BLaER1 treated with 17β-estradiol and CSF1 and Interleukin-3, amounts not matched to agents 10 nM and 100 nM (cell line): ENCODE measurements around the gene LORICRIN.

Experiments used
- H3K27ac ChIP-seq, 11 experiments: shearing (Covaris generic); formaldehyde crosslinking; 2 replicates each; pipeline ENCODE4 v1.8.1; 2022
- H3K27me3 ChIP-seq, 11 experiments: shearing (Covaris generic); formaldehyde crosslinking; 2 replicates each; pipeline ENCODE4 v1.8.1; 2022
- H3K36me3 ChIP-seq, 11 experiments: shearing (Covaris generic); formaldehyde crosslinking; 2 replicates each; pipeline ENCODE4 v1.8.1; 2022
- H3K4me1 ChIP-seq, 10 experiments: shearing (Covaris generic); formaldehyde crosslinking; 2 replicates each; pipeline ENCODE4 v1.8.1; 2022
- H3K4me2 ChIP-seq, 11 experiments: shearing (Covaris generic); formaldehyde crosslinking; 2 replicates each; pipeline ENCODE4 v1.8.1; 2022
- H3K4me3 ChIP-seq, 10 experiments: shearing (Covaris generic); formaldehyde crosslinking; 2 replicates each; pipeline ENCODE4 v1.8.1; 2022
- H3K9ac ChIP-seq, 11 experiments: shearing (Covaris generic); formaldehyde crosslinking; 2 replicates each; pipeline ENCODE4 v1.8.1; 2022
- H3K9me3 ChIP-seq, 11 experiments: shearing (Covaris generic); formaldehyde crosslinking; replicated peaks in 1 of 11; 2 replicates each; pipeline ENCODE4 v1.8.1; 2022
- H4K20me1 ChIP-seq, 11 experiments: shearing (Covaris generic); formaldehyde crosslinking; 2 replicates each; pipeline ENCODE4 v1.8.1; 2022
- Cebpa-rat ChIP-seq, 11 experiments: shearing (Covaris generic); IDR thresholded peaks; 2 replicates each; pipeline ENCODE4 v1.8.1; 2022

The LORICRIN gene

GRCh38 chr1:153245466-153245865, 14.0 kb upstream of the LORICRIN start:
- TF ChIP-seq Cebpa-rat (IDR thresholded peaks at IDR 0.05), result no peak
- no peak overlapping the region for H3K4me3 ChIP-seq
- H3K27ac ChIP-seq, result no peak overlapping the region
- no peak overlapping the region for H3K4me2 ChIP-seq
- no peaks in the 10 kb centered on the region for H4K20me1 ChIP-seq
- H3K27me3 ChIP-seq, result no peaks in the 10 kb centered on the region
- no peak overlapping the region for H3K9ac ChIP-seq
- peaks cover 0 to 14% (median 0%) of the 10 kb centered on the region in 11 experiments; a peak in 5 of 22 replicates for H3K9me3 ChIP-seq
- H3K4me1 ChIP-seq, result peaks cover 2 to 11% (median 8%) of the 10 kb centered on the region in 10 experiments; a peak in 19 of 20 replicates
- no peaks in the 10 kb centered on the region for H3K36me3 ChIP-seq

GRCh38 chr1:153246018-153246417, 13.5 kb upstream of the LORICRIN start:
- no peaks in the 10 kb centered on the region for H4K20me1 ChIP-seq
- no peak overlapping the region for H3K4me3 ChIP-seq
- no peak for TF ChIP-seq Cebpa-rat (IDR thresholded peaks at IDR 0.05)
- no peaks in the 10 kb centered on the region for H3K36me3 ChIP-seq
- no peak overlapping the region for H3K9ac ChIP-seq
- H3K9me3 ChIP-seq, result peaks cover 0 to 14% (median 0%) of the 10 kb centered on the region in 11 experiments; a peak in 5 of 22 replicates
- no peak overlapping the region for H3K4me2 ChIP-seq
- H3K27me3 ChIP-seq, result no peaks in the 10 kb centered on the region
- no peak overlapping the region for H3K27ac ChIP-seq
- H3K4me1 ChIP-seq, result peaks cover 8 to 16% (median 13%) of the 10 kb centered on the region in 10 experiments

DNA sequence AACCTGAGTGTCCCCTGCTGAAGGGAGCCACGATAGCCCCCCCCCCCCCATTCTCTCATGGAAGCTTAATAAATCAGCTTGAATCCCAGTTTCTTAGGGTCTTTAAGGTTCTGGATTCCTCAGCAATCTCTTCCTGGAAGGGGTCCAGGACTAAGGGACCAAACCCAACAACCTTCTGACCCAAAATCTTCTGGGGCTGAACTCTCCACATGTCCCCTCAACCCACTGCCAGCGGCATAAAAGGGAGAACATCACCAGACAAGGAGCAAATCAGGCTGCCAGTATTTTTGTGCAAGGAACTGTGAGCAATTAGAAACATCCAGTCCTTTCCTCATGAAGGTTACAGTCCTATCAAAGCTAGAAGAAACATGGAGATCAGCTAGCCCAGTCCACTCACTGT, 12.7 kb upstream of the LORICRIN start:
- Histone ChIP-seq H3K4me3 (no peak overlapping the region), H3K9ac (no peak overlapping the region), H3K9me3 (peaks cover 0 to 14% (median 0%) of the 10 kb centered on the region in 11 experiments; a peak in 5 of 22 replicates), H3K4me1 (peaks cover 16 to 25% (median 21%) of the 10 kb centered on the region in 10 experiments), H3K36me3 (no peaks in the 10 kb centered on the region), H3K27me3 (no peaks in the 10 kb centered on the region), H4K20me1 (no peaks in the 10 kb centered on the region), H3K4me2 (no peak overlapping the region), H3K27ac (no peak overlapping the region)
- no peak for TF ChIP-seq Cebpa-rat (IDR thresholded peaks at IDR 0.05)

GRCh38 chr1:153248176-153248879, 11.2 kb upstream of the LORICRIN start:
- Histone ChIP-seq H3K9ac (no peak overlapping the region), H3K27ac (no peak overlapping the region), H3K4me3 (no peak overlapping the region), H3K36me3 (no peaks in the 10 kb centered on the region), H3K27me3 (no peaks in the 10 kb centered on the region), H4K20me1 (no peaks in the 10 kb centered on the region), H3K9me3 (peaks cover 0 to 14% (median 0%) of the 10 kb centered on the region in 11 experiments; a peak in 5 of 22 replicates), H3K4me2 (no peak overlapping the region), H3K4me1 (peaks cover 19 to 40% (median 32%) of the 10 kb centered on the region in 10 experiments)
- TF ChIP-seq Cebpa-rat (IDR thresholded peaks at IDR 0.05), result no peak

- no peaks in the 10 kb centered on the region for H3K27me3 ChIP-seq
- H3K4me3 ChIP-seq, result no peak overlapping the region
- H3K4me1 ChIP-seq, result peaks cover 19 to 49% (median 41%) of the 10 kb centered on the region in 10 experiments
- no peak overlapping the region for H3K9ac ChIP-seq
- no peaks in the 10 kb centered on the region for H3K36me3 ChIP-seq
- peaks cover 0 to 8% (median 0%) of the 10 kb centered on the region in 11 experiments; a peak in 2 of 22 replicates for H3K9me3 ChIP-seq
- H3K27ac ChIP-seq, result no peak overlapping the region
- TF ChIP-seq Cebpa-rat (IDR thresholded peaks at IDR 0.05), result no peak
- H3K4me2 ChIP-seq, result peak overlapping the region; percentile 32 to 82 (median 68); a peak in 17 of 22 replicates
- H4K20me1 ChIP-seq, result no peaks in the 10 kb centered on the region
Observed at GRCh38 chr1:153250166-153250565, 9.3 kb upstream of the LORICRIN start.

- no peak overlapping the region for H3K4me3 ChIP-seq
- H3K9ac ChIP-seq, result peak overlapping the region in 2 of 11 experiments; percentile 1 to 39; a peak in 2 of 22 replicates
- TF ChIP-seq Cebpa-rat (IDR thresholded peaks at IDR 0.05), result no peak
- H3K27me3 ChIP-seq, result no peaks in the 10 kb centered on the region
- H3K4me1 ChIP-seq, result peaks cover 19 to 49% (median 41%) of the 10 kb centered on the region in 10 experiments
- H3K4me2 ChIP-seq, result peak overlapping the region; percentile 32 to 82 (median 68)
- no peaks in the 10 kb centered on the region for H3K9me3 ChIP-seq
- H3K27ac ChIP-seq, result peak overlapping the region in 8 of 11 experiments; percentile 37 to 70 (median 46); a peak in 16 of 22 replicates
- no peaks in the 10 kb centered on the region for H3K36me3 ChIP-seq
- no peaks in the 10 kb centered on the region for H4K20me1 ChIP-seq
Observed at GRCh38 chr1:153251087-153251486, 8.4 kb upstream of the LORICRIN start.

- H3K27ac ChIP-seq, result peak overlapping the region in 8 of 11 experiments; percentile 37 to 70 (median 46); a peak in 16 of 22 replicates
- H3K36me3 ChIP-seq, result no peaks in the 10 kb centered on the region
- H3K4me2 ChIP-seq, result peak overlapping the region; percentile 32 to 82 (median 68)
- no peak overlapping the region for H3K4me3 ChIP-seq
- H3K9me3 ChIP-seq, result no peaks in the 10 kb centered on the region
- peaks cover 19 to 49% (median 41%) of the 10 kb centered on the region in 10 experiments for H3K4me1 ChIP-seq
- H4K20me1 ChIP-seq, result no peaks in the 10 kb centered on the region
- H3K9ac ChIP-seq, result peak overlapping the region in 2 of 11 experiments; percentile 1 to 39; a peak in 2 of 22 replicates
- TF ChIP-seq Cebpa-rat (IDR thresholded peaks at IDR 0.05), result no peak
- H3K27me3 ChIP-seq, result no peaks in the 10 kb centered on the region
Observed at GRCh38 chr1:153251562-153251961, 7.9 kb upstream of the LORICRIN start.

- Histone ChIP-seq H3K36me3 (no peaks in the 10 kb centered on the region), H3K9ac (no peak overlapping the region), H3K4me1 (peaks cover 19 to 49% (median 41%) of the 10 kb centered on the region in 10 experiments), H3K27ac (no peak overlapping the region; a peak in 1 of 22 replicates), H4K20me1 (no peaks in the 10 kb centered on the region), H3K4me2 (peak overlapping the region in 9 of 11 experiments; percentile 50 to 82 (median 73); a peak in 18 of 22 replicates), H3K9me3 (no peaks in the 10 kb centered on the region), H3K27me3 (no peaks in the 10 kb centered on the region), H3K4me3 (no peak overlapping the region)
- TF ChIP-seq Cebpa-rat (IDR thresholded peaks at IDR 0.05), result no peak
Observed at GRCh38 chr1:153251988-153252387, 7.5 kb upstream of the LORICRIN start.

- no peaks in the 10 kb centered on the region for H3K27me3 ChIP-seq
- H3K4me3 ChIP-seq, result no peak overlapping the region
- peaks cover 19 to 49% (median 41%) of the 10 kb centered on the region in 10 experiments for H3K4me1 ChIP-seq
- no peaks in the 10 kb centered on the region for H4K20me1 ChIP-seq
- H3K9ac ChIP-seq, result no peak overlapping the region
- no peaks in the 10 kb centered on the region for H3K9me3 ChIP-seq
- no peak for TF ChIP-seq Cebpa-rat (IDR thresholded peaks at IDR 0.05)
- H3K27ac ChIP-seq, result no peak overlapping the region
- H3K4me2 ChIP-seq, result peak overlapping the region in 7 of 11 experiments; percentile 5 to 82 (median 52); a peak in 11 of 22 replicates
- no peaks in the 10 kb centered on the region for H3K36me3 ChIP-seq
Observed at GRCh38 chr1:153253076-153253475, 6.4 kb upstream of the LORICRIN start.
